ENCODE results near the gene AFAP1. TPM values are rescaled to one million over a fixed set of nuclear protein-coding genes. Genes with fewer than 3 reads are reported as not detected.

The AFAP1 gene
- total RNA-seq, 2 donors from 2014 or later = 9.6 to 35.3 TPM

- TF ChIP-seq POLR2A (IDR thresholded peaks at IDR 0.05) (no peak), CTCF (IDR thresholded peaks at IDR 0.05) (no peak)
- H3K9me3 ChIP-seq = no peaks in the 10 kb centered on the region
- no peak overlapping the region for H3K27ac ChIP-seq
- DNase-seq (no peak), ATAC-seq (no peak)
- 49 to 53% methylated on average over 4 to 14 of the region's 15 CpGs for WGBS, 2 donors
- H3K4me1 ChIP-seq = no peaks in the 10 kb centered on the region
- H3K27me3 ChIP-seq = no peaks in the 10 kb centered on the region
- intact Hi-C loops (cut with DNase I) = no loop called here
- H3K4me3 ChIP-seq = no peak overlapping the region
- H3K36me3 ChIP-seq (replicated peaks in 1 of 2; ENCODE audit: insufficient read depth in 1 of 2, low read depth in 2 of 2) = no peaks in the 10 kb centered on the region
Observed at GRCh38 chr4:7708981-7709380, 230.7 kb downstream of the AFAP1 start.

Other genes starting within 250 kb of the AFAP1 start
- gene ABLIM2, start 219.0 kb upstream of the AFAP1 start, total RNA-seq = 10 to 100 TPM in 1 of 2 donors, 1 to 10 TPM in 1; 6.0 to 20.8 TPM